ENCODE measurements around the gene HTRA3.

DNA sequence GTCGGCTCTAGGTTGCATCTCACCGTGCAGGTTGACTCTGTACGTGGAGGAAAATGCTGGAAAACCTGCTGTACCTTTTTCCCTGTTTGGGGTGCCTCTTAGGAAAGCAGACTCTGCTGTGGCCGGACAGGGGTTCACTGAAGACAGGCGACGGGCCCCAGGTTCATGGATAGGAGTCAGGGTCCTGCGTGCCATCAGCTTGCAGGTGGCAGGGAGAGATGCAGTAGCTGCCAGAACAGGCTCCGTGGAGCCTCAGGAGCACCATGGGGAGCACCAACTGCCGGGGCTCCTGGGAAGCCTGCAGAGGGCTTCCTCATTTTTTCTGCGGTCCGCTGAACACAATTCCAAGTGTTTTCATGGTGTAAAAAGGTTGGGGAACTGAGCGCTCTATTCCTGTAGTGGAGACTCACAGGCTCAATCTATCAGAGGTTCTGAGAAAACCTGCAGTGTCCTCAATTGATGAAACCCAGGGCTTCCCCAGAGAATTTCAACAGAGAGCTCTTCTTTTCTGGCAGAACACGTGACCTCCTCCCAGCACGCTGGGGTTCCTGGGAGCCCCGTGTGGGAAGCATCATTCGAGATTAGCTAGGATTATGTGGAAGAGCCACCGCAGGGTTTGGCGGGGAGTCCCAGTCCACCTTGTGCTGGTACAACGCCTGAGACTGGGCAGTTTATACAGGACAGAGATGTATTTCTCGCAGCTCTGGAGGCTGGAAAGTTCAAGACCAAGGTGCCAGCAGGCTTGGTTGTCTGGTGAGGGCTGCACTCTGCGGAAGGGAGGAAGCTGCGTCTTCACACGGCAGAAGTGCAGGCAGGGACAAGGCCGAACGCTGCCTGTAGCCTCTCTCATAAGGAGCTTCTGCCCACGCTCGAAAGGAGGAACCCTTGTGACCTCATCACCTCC, 1.6 kb downstream of the HTRA3 start:
- TF ChIP-seq, protein P1, sequence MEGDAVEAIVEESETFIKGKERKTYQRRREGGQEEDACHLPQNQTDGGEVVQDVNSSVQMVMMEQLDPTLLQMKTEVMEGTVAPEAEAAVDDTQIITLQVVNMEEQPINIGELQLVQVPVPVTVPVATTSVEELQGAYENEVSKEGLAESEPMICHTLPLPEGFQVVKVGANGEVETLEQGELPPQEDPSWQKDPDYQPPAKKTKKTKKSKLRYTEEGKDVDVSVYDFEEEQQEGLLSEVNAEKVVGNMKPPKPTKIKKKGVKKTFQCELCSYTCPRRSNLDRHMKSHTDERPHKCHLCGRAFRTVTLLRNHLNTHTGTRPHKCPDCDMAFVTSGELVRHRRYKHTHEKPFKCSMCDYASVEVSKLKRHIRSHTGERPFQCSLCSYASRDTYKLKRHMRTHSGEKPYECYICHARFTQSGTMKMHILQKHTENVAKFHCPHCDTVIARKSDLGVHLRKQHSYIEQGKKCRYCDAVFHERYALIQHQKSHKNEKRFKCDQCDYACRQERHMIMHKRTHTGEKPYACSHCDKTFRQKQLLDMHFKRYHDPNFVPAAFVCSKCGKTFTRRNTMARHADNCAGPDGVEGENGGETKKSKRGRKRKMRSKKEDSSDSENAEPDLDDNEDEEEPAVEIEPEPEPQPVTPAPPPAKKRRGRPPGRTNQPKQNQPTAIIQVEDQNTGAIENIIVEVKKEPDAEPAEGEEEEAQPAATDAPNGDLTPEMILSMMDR (IDR thresholded peaks at IDR 0.05), result no peak
- TF ChIP-seq POLR2A (IDR thresholded peaks at IDR 0.05; ENCODE audit: low read depth) (no peak), EP300 (IDR thresholded peaks at IDR 0.05) (no peak), POLR2AphosphoS5 (IDR thresholded peaks at IDR 0.05) (peak; percentile 7 to 29)

All from esophagus muscularis mucosa (tissue), 4 donors.